HG03025 (cell line): Measurements from ENCODE around the gene ID3.

ENCODE experiments used
- ATAC-seq: cut with Tn5 transposase; IDR thresholded peaks from one replicate; pipeline ENCODE4 v1.9.1; 2021; ENCODE audit warnings: mild to moderate bottlenecking, moderate library complexity; ENCODE audit not compliant: unreplicated experiment, low FRiP score

Gene ID3

DNA sequence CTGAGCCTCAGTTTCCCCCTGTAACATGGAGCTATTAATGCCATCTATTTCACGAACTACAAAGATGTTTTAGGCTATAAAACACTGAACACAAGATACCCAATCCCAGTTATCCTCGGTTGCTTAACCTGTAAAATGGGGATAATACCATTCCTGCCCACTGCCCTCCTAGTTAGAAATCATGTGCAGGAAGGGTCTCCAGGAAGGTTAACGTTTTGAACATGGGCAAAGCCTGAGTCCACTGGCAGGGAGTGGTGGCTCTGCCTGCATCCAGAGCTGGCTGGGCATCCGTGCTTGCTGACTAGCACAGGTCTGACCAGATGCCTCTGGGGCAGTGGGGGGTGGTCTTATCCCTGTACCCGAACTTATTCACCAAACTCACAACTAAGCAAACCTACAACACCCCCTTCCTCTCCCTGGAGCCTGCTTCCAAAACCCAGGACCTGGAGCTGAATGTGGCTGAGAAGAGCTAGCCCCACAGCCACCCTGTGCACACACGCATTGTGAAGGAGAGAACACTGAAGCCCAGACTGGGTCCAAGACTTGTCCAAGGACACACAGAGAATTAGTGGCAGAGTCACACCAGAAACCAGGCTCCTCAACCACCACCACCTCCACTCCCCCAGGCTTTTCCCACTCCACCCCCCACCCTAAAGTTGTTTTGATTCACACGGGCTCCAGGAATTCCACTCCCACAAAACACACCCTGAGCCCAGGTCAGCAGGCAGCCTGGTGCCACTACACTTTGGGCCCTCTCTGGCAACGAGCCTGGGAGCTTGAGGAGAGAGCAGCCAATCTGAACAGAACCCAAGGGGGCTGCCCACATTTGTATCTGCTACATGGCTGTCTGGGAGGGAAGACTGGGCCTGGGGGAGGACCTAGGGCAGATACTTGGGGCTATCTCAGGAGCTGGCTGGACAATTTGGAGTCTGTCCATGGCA lies 29.9 kb downstream of the ID3 start:
- no peak for ATAC-seq

DNA sequence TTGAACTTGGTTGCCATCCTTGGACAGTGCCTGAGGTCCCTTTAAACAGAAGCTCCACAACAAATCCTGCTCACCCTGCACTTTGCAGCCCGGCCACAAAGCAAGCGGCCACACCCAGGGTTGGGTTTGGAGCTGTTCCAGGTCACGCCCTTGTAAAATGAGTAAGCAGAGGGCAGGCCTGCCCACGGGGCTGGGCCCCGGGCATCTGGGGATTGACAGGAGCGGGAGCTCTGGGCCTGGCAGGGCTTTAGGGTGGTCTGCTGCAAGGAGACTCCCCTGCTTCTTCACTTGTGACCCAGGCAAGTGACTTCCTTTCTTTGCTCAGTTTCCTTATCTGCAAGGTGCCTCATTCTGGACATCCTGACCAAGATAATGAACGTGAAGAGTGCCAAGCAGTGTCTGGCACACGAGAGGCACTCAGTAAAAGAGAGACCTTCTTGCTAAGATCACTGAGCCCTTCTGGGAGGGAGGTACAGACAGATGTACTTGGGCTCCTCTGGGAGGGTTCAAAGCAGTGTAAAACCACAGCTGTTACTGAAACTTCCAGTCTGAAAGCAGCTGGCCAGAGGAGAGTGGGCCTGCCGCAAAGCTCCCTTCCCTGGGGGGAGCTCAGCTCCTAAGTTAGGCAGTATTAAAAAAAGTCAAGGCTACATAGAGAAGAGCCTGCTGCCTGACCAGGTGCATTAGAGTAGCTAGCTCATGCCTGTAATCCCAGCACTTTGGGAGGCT lies 30.9 kb downstream of the ID3 start:
- ATAC-seq, result no peak

DNA sequence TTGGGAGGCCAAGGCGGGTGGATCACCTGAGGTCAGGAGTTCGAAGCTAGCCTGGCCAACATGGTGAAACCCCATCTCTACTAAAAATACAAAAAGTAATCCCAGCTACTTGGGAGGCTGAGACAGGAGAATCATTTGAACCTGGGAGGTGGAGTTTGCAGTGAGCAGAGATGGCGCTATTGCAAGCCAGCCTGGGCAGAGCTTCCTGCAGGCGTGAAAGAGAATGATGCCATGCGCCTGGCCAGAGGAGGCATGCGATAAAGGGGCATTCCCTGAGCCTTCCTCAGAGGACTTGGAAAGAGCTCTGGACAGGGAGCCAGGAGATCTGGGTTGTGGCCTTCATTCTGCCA lies 31.4 kb downstream of the ID3 start:
- ATAC-seq, result no peak

DNA sequence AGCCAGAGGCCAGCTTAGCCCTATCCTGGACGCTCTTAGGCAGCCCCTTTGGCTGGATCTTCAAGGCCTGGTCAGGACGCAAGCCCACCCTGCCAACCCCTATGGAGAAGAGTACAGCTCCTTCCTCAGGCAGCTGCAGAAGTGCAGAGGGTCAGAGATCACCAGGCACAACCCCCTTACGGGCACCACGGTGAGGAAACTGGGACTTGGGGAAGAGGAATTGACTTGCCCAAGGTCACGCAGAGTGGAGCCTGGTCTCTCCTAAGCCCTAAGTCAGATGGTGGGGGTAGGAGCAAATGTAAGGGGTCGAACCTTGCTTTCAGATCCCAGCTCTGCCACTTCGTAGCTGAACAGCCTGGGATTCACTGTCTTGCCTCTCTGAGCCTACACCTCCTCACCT lies 31.9 kb downstream of the ID3 start:
- no peak for ATAC-seq

DNA sequence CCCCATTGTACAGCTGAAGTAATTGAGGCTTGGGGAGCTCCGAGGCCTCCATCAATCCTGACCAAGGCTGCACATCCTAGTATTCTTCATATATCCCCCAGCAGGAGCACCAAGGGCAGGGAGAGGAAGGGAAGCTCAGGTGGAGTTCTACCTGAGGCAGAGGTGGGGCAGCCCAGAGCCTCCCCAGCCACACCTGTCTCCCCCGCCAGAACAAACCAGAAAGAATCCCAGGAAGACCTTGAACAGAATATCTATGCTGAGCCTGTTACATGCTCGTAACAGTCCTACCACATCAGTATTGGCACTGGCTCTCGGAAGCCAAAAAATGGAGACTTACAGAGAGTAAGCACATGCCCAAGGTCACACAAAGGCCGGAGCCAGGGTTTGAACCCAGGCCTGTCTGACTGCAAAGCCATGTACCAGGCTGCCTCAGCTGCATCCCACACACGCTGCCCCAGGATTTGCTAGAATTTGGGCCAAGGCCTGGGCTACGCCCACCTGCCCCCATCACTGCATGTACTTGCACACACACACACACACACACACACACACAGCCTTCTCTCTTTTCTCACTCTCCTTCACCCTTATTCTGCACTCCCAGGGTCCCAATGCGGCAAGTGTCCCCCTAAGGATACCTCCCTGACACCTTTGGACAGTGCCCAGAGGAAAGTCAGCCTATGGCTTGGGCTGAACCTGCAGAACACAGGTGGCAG lies 32.8 kb downstream of the ID3 start:
- no peak for ATAC-seq

DNA sequence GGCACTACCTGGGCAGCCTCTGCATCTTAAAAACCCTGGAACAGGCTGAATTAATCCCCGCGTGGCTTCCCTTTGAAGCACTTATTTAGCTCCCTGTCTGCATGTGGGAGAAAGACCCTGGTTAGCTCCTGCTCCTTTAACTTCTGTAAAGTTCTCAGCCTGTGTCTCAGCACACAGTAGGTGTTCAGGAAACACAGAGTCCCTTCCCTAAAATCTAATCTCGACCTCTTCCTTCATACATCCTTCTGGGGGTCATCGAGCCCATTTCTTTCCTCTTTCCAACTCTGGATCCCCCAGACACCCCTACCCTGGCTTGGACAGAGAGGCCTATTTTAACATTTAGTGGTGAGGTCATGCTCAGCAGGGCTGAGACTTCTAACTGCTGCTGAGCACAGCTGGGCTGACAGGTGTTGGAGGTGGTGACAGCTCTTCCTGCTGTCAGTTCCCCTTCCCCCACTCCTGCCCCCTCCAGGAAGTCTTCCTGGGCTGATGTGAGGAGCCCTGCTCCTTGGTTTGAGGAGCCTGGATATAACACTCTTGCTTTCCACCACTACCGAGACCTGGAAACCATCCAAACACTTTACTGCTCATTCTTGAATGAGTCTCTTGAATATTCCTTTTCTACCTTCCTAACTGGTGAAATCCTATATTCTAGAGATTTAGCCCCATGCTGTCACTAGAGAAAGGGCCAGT lies 33.6 kb downstream of the ID3 start:
- ATAC-seq, result no peak

- no peak for ATAC-seq
These were observed 34.4 kb downstream of the ID3 start for GRCh38 chr1:23524716-23525401.

GRCh38 chr1:23524163-23524562 lies 35.1 kb downstream of the ID3 start:
- no peak for ATAC-seq

GRCh38 chr1:23522244-23522982 lies 36.9 kb downstream of the ID3 start:
- no peak for ATAC-seq

DNA sequence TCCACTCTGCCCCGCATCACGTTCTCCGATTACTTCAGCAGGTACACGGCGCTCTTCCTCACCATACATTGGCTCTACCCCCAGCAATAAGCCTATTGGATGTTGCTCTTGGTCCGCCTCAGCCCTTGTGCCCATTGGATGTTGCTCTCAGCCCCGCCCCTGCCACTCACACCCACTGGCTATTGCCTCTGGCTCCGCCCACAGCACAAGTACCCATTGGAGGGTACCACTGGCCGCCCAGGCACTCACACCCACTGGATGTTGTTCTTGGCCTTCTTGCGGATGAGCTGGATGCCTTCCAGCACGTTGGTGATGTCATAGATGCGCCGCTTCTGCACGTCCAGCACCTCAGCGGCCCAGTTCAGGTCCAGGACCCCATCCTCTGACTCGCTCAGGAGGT lies 37.7 kb downstream of the ID3 start:
- ATAC-seq, result no peak

DNA sequence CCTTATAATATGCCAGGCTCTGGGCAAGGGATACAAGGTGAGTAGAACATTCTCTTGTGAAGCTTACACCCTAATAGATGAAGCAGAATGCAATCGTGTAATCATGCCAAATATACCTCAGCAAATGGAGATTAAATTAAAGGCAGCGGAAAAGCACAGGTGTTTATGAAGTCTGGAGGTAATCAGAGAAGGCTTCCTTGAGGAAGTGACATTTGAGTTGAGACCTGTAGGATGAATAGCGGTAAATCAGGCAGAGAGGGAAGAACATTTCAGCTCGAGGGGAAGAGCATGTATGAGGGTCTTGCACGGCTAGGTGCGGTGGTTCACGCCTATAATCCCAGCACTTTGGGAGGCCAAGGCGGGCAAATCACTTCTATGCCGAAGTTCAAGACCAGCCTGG lies 41.7 kb downstream of the ID3 start:
- ATAC-seq, result no peak

DNA sequence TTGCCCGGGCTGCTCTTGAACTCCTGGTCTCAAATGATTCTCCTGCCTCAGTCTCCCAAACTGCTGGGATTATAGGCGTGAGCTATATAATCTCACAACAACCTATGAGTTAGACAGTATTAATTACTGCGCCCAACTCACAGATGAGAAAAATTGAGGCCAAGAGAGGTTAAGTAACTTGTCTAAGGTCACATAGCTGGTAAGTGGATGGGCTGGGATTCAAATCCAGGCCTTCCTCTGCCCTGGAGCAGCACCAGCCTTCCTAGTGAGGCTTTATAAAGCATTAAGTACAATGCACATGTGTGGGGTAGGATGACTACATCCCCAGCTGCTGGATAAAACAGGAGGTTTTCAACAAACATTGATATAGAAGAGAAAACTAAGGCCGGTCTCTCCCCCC lies 43.4 kb downstream of the ID3 start:
- ATAC-seq, result no peak

- no peak for ATAC-seq
These were observed 45.1 kb downstream of the ID3 start for GRCh38 chr1:23514111-23514679.

- no peak for ATAC-seq
These were observed 49.4 kb downstream of the ID3 start for GRCh38 chr1:23509896-23510295.
